MCF 10A (cell line): ENCODE results near the gene ANGPTL2. TPM values are rescaled to one million over a fixed set of nuclear protein-coding genes. Genes with fewer than 3 reads are reported as not detected.

Experiments used
- BruUV-seq: library from RNA; stranded (reverse); fragments of 400-500 nt; replicated peaks from 2 replicates; lab custom pipeline; 2021; lab: Mats Ljungman, UMichigan
- CTCF ChIA-PET: fragments of 300-600 bp; sonication (Branson Sonifier 250); formaldehyde crosslinking; extraction: SDS; loops from one replicate; lab custom pipeline; 2021; ENCODE audit warnings: antibody characterized with exemption, inconsistent platforms; lab: Yijun Ruan, JAX
- POLR2A ChIA-PET: fragments of 300-600, 350-650 bp; sonication (Branson Sonifier 250); formaldehyde crosslinking; extraction: SDS; loops from one replicate; lab custom pipeline; 2020; ENCODE audit warnings: antibody characterized with exemption, inconsistent platforms; lab: Yijun Ruan, JAX
- DNase-seq: peaks from one replicate; pipeline ENCODE4 v3.0.0-alpha.2; 2018; ENCODE audit not compliant: unreplicated experiment
- H3K27ac Mint-ChIP-seq: one replicate; pipeline ENCODE4 v1.8.0; 2022; ENCODE audit warnings: mild to moderate bottlenecking, low read depth, mixed read lengths; ENCODE audit not compliant: unreplicated experiment
- H3K27me3 Mint-ChIP-seq: one replicate; pipeline ENCODE4 v1.8.0; 2022; ENCODE audit warnings: mixed read lengths; ENCODE audit not compliant: insufficient read depth, unreplicated experiment
- H3K36me3 Mint-ChIP-seq: one replicate; pipeline ENCODE4 v1.8.0; 2022; ENCODE audit warnings: mild to moderate bottlenecking, moderate library complexity, mixed read lengths; ENCODE audit not compliant: insufficient read depth, unreplicated experiment
- H3K4me1 Mint-ChIP-seq: one replicate; pipeline ENCODE4 v1.8.0; 2022; ENCODE audit warnings: mixed read lengths; ENCODE audit not compliant: insufficient read depth, unreplicated experiment
- H3K4me3 Mint-ChIP-seq: one replicate; pipeline ENCODE4 v1.8.0; 2022; ENCODE audit warnings: mild to moderate bottlenecking, moderate library complexity, mixed read lengths; ENCODE audit not compliant: unreplicated experiment
- H3K9me3 Mint-ChIP-seq: one replicate; pipeline ENCODE4 v1.8.0; 2022; ENCODE audit warnings: mixed read lengths; ENCODE audit not compliant: unreplicated experiment
- CTCF ChIP-seq: fragments of 200-600 bp; IDR thresholded peaks from one replicate; pipeline ENCODE4 v1.8.0; 2022; ENCODE audit warnings: antibody characterized with exemption, mild to moderate bottlenecking; ENCODE audit not compliant: unreplicated experiment
- intact Hi-C: fragments of 100-400 bp; cut with micrococcal nuclease; formaldehyde crosslinking; loops from 2 replicates; pipeline ENCODE4 v1.14.1; 2022
- total RNA-seq: library from RNA; stranded (reverse); gene quantifications from 2 replicates; pipeline ENCODE4 v1.2.3, GENCODE V29; 2022

The ANGPTL2 gene
- total RNA-seq, 1 experiment from 2014 or later: not detected

DNA sequence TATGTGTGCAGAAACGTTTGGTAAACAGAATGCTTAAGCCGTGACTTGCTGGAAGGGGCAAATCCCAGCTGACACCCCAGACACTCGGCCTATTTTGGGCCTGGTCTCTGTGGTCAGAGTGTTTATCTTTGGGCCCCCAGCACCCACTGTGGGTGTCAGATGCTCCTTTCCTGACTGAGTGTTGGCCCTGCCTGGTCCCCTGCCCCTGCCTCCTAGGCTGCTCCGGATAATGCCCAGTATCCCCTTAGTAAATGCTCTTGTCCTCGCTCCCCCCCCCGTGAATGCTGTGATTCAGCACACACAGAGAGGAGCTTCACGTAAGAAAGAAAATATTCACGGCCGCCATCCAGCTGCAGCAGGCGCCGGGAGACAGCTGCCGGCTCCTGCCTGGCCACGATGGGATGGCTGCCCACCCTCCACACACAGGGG lies 11.3 kb upstream of the ANGPTL2 start:
- BruUV-seq: no TSS peak
- Mint-ChIP-seq H3K27me3 (peaks cover 14% of the 10 kb centered on the region), H3K4me1 (peaks cover 12% of the 10 kb centered on the region), H3K36me3 (no peaks in the 10 kb centered on the region), H3K4me3 (no peak overlapping the region), H3K9me3 (no peaks in the 10 kb centered on the region), H3K27ac (no peak overlapping the region)
- ChIA-PET POLR2A (interaction anchor here (0.6 kb wide), 1 partner anchor 9 kb away, joined by 3 read pairs; no protein-coding TSS in a partner anchor), CTCF (interaction anchor here (1.3 kb wide), 1 partner anchor 168 kb away, joined by 6 read pairs; no protein-coding TSS in a partner anchor)
- TF ChIP-seq CTCF: no peak
- DNase-seq: no peak
- intact Hi-C loops: no loop called here

- H3K9me3 Mint-ChIP-seq: no peaks in the 10 kb centered on the region
- H3K4me1 Mint-ChIP-seq: peaks cover 12% of the 10 kb centered on the region
- no TSS peak for BruUV-seq
- no peaks in the 10 kb centered on the region for H3K36me3 Mint-ChIP-seq
- intact Hi-C loops: no loop called here
- no peak overlapping the region for H3K4me3 Mint-ChIP-seq
- no peak overlapping the region for H3K27ac Mint-ChIP-seq
- H3K27me3 Mint-ChIP-seq: peaks cover 14% of the 10 kb centered on the region
- TF ChIP-seq CTCF: no peak
- POLR2A ChIA-PET: interaction anchor here (0.6 to 0.7 kb wide), 2 partner anchors 8 to 10 kb away, joined by 3 read pairs; no protein-coding TSS in a partner anchor
- no peak for DNase-seq
- CTCF ChIA-PET: interaction anchor here (1.3 kb wide), 1 partner anchor 167 kb away, joined by 6 read pairs; no protein-coding TSS in a partner anchor
Observed at GRCh38 chr9:127132921-127133647, 10.6 kb upstream of the ANGPTL2 start.

GRCh38 chr9:127132375-127132774 lies 9.9 kb upstream of the ANGPTL2 start:
- H3K27ac Mint-ChIP-seq: no peak overlapping the region
- intact Hi-C loops: no loop called here
- peaks cover 15% of the 10 kb centered on the region for H3K27me3 Mint-ChIP-seq

More at GRCh38 chr9:127132375-127132774, 9.9 kb upstream of the ANGPTL2 start:
- Mint-ChIP-seq H3K4me1 (peaks cover 12% of the 10 kb centered on the region), H3K4me3 (no peak overlapping the region), H3K36me3 (no peaks in the 10 kb centered on the region), H3K9me3 (no peaks in the 10 kb centered on the region)
- POLR2A ChIA-PET: interaction anchor here (0.7 kb wide), 1 partner anchor 10 kb away, joined by 3 read pairs; no protein-coding TSS in a partner anchor
- DNase-seq: no peak
- CTCF ChIA-PET: interaction anchor here (0.8 kb wide), 1 partner anchor 13 kb away, joined by 4 read pairs; no protein-coding TSS in a partner anchor
- no TSS peak for BruUV-seq
- no peak for TF ChIP-seq CTCF
